AG09309 (cell line): ENCODE results near the gene FILIP1.
A peak's percentile ranks its signal among the peaks of the same experiment; 100 is the strongest.

Experiments used
- DNase-seq: peaks from one replicate; pipeline ENCODE4 v3.0.0-alpha.2; 2010; ENCODE audit warnings: low read depth
- H3K4me3 ChIP-seq: 2 replicates; pipeline ENCODE4 v1.5.1; 2011; ENCODE audit warnings: mild to moderate bottlenecking, low read depth, low read length, moderate library complexity; ENCODE audit not compliant: control insufficient read depth
- TF ChIP-seq, protein P1 (sequence below): IDR thresholded peaks from 2 replicates; pipeline ENCODE4 v1.5.1; 2011; ENCODE audit warnings: mild to moderate bottlenecking, low read depth, low read length, inconsistent platforms; ENCODE audit not compliant: insufficient read depth, control insufficient read depth; ENCODE audit errors: missing control alignments

FILIP1 gene, protein sequence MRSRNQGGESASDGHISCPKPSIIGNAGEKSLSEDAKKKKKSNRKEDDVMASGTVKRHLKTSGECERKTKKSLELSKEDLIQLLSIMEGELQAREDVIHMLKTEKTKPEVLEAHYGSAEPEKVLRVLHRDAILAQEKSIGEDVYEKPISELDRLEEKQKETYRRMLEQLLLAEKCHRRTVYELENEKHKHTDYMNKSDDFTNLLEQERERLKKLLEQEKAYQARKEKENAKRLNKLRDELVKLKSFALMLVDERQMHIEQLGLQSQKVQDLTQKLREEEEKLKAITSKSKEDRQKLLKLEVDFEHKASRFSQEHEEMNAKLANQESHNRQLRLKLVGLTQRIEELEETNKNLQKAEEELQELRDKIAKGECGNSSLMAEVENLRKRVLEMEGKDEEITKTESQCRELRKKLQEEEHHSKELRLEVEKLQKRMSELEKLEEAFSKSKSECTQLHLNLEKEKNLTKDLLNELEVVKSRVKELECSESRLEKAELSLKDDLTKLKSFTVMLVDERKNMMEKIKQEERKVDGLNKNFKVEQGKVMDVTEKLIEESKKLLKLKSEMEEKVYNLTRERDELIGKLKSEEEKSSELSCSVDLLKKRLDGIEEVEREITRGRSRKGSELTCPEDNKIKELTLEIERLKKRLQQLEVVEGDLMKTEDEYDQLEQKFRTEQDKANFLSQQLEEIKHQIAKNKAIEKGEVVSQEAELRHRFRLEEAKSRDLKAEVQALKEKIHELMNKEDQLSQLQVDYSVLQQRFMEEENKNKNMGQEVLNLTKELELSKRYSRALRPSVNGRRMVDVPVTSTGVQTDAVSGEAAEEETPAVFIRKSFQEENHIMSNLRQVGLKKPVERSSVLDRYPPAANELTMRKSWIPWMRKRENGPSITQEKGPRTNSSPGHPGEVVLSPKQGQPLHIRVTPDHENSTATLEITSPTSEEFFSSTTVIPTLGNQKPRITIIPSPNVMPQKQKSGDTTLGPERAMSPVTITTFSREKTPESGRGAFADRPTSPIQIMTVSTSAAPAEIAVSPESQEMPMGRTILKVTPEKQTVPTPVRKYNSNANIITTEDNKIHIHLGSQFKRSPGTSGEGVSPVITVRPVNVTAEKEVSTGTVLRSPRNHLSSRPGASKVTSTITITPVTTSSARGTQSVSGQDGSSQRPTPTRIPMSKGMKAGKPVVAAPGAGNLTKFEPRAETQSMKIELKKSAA (N-terminal part only)

DNA sequence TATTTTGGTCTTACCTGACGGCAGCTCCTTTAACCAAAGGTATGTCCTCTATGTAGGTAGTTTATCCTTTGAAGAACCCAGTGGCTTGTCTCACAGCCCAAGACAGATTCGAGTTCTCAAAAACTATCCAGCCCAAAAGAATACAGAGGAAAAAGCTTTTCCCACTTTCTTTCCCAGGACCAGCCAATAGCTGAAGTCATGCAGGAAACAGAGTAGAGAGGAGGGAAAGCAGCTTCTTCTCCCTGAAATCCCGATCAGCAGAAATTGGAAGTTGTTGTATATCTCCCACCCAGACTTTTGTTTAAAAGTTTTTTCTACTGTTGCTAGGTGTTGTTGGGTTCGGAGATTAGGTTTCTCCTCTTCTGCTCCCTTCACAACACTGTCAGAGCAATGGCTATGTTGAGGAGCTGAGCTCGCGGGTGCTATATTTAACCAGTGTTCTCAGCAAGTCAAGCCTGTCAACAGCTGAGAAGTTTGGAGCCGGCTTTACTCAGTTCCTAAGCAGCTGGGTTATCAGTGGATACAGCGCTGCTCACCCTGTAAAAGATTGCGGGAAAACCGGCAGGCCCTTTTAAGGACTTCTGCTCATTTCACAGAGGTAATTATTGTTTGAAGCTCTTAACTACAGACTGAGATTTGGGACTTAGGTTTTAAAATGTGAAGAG is at the start of gene FILIP1:
TSS of gene FILIP1 (minus strand) at position 401 of the 665 bp plus-strand sequence. CDS start 78,828 bp downstream, outside the sequence.
- DNase-seq: no peak
- TF ChIP-seq, protein P1, sequence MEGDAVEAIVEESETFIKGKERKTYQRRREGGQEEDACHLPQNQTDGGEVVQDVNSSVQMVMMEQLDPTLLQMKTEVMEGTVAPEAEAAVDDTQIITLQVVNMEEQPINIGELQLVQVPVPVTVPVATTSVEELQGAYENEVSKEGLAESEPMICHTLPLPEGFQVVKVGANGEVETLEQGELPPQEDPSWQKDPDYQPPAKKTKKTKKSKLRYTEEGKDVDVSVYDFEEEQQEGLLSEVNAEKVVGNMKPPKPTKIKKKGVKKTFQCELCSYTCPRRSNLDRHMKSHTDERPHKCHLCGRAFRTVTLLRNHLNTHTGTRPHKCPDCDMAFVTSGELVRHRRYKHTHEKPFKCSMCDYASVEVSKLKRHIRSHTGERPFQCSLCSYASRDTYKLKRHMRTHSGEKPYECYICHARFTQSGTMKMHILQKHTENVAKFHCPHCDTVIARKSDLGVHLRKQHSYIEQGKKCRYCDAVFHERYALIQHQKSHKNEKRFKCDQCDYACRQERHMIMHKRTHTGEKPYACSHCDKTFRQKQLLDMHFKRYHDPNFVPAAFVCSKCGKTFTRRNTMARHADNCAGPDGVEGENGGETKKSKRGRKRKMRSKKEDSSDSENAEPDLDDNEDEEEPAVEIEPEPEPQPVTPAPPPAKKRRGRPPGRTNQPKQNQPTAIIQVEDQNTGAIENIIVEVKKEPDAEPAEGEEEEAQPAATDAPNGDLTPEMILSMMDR: no peak
- peak within 1 kb of the TSS; percentile 13 for H3K4me3 ChIP-seq

DNA sequence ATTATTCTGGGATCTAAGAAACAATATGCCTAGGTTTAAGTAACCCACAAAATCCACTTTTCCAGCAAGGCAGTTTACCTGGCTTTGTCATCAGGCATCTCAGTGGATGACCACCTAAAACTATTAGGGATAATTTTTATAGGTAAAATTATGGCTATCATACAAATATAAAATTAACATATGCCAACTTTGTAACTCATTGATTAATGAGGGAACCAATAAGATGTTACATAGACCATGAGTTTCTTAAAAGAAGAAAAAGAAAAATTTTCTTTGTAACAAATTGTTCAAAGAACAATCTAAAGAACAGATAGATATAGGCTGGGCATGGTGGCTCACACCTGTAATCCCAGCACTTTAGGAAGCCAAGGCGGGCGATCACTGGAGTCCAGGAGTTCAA is 49.7 kb upstream of the FILIP1 start:
- no peak for DNase-seq
- TF ChIP-seq, protein P1: no peak
- no peak overlapping the region for H3K4me3 ChIP-seq

DNA sequence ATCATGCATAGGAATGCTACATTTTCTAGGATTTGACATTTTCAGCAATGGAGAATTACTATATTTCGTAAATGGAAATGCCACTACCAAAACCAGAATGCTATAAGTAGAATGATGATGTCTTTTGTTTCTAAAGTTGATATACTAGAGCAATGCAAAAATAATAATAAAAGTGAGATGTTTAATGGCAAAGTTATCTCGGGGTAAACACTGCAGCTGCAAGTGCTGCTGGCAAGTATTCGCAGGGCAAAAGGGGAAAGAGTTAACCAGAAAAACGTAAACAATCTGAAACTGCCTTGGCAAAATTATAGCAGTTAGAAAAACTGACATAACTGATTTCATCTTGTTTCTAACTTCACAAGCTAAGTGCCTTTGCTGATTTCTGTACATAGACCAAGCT is 45.5 kb upstream of the FILIP1 start:
- no peak for DNase-seq
- TF ChIP-seq, protein P1: no peak
- H3K4me3 ChIP-seq: no peak overlapping the region

DNA sequence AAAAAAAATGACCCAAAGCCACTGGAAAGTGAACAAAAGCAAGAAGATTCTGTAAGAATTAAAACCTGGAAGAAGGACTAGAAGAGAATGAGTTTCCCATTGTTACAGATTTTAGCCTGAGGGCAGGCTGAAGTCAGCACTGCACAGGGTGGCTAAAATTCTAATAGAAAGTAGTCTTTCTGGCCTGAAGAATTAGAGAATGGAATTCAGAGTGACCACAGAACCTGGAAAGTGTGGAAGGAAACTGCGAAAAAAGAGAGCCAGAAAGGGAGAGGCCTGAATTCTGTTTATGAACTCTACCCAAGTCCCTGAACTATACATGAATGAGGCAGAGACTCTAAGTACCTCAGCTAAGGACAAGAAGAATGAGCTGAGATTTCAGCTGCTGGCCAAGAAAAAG is 38.9 kb upstream of the FILIP1 start:
- DNase-seq: no peak
- TF ChIP-seq, protein P1: no peak
- no peak overlapping the region for H3K4me3 ChIP-seq

DNA sequence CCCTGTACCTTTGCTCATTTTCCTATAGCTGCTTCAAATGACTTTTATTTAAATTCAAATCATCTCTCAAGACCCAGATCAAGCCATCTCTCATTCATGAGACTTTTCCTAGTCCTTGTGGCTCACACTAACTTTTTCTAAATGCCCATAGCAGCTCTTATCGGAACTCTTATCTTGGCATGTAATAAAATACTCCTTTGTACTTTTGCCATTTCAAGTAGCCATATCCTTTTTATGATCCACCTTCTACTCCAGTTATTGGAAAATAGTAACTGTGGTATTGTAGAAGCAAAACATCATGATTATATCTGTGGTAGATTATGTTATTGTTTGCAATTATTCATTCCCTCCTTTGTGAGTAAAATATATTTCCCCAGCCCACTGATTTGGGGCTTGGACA is 37.6 kb upstream of the FILIP1 start:
- no peak overlapping the region for H3K4me3 ChIP-seq
- TF ChIP-seq, protein P1: no peak
- DNase-seq: no peak

DNA sequence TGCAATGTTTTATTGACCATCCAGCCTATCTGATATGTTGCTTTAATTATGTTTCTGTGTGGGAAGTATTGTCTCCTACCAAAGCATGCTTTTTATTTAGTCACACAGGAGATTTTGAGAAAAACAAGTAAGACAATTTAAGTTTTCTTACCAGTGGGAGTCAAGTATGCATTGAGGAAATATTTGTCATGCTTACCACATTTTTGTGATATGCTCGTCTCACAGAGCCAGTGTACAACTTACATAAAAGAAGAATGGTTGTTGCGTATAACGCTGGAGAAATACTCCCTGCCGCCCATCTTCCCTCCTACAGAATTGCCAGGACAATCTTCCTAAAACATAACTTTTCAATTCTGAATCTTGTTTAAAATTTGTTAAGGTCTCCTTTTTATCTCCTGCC is 37.1 kb upstream of the FILIP1 start:
- no peak overlapping the region for H3K4me3 ChIP-seq
- DNase-seq: no peak
- TF ChIP-seq, protein P1: no peak
